Measurements from ENCODE around the gene ITGA6.

Gene ITGA6

GRCh38 chr2:172404824-172405223 is 22.6 kb upstream of the ITGA6 start (continued):
- TF ChIP-seq ZBTB6 (tag by site-specific recombination; IDR thresholded peaks at IDR 0.05) (no peak), ZBTB1 (tag by site-specific recombination; IDR thresholded peaks at IDR 0.05) (no peak), ZNF843 (tag by site-specific recombination; IDR thresholded peaks at IDR 0.05) (no peak), ZNF157 (tag by site-specific recombination; IDR thresholded peaks at IDR 0.05) (no peak), ZNF16 (tag by site-specific recombination; IDR thresholded peaks at IDR 0.05; ENCODE audit: low read depth) (no peak), ZNF580 (tag by site-specific recombination; IDR thresholded peaks at IDR 0.05) (no peak)

- no peak overlapping the region for H3K4me3 ChIP-seq (ENCODE audit: low read depth, low read length)
- ChIA-PET CTCF (no interaction called here), POLR2A (no interaction called here)
- no peaks in the 10 kb centered on the region for H3K4me1 ChIP-seq (ENCODE audit: control insufficient read depth, insufficient read depth, low read length)
- H3K36me3 ChIP-seq (ENCODE audit: control insufficient read depth in 2 of 2, insufficient read depth in 1 of 2, low read length in 2 of 2): no peaks in the 10 kb centered on the region
- TF ChIP-seq, protein P1, sequence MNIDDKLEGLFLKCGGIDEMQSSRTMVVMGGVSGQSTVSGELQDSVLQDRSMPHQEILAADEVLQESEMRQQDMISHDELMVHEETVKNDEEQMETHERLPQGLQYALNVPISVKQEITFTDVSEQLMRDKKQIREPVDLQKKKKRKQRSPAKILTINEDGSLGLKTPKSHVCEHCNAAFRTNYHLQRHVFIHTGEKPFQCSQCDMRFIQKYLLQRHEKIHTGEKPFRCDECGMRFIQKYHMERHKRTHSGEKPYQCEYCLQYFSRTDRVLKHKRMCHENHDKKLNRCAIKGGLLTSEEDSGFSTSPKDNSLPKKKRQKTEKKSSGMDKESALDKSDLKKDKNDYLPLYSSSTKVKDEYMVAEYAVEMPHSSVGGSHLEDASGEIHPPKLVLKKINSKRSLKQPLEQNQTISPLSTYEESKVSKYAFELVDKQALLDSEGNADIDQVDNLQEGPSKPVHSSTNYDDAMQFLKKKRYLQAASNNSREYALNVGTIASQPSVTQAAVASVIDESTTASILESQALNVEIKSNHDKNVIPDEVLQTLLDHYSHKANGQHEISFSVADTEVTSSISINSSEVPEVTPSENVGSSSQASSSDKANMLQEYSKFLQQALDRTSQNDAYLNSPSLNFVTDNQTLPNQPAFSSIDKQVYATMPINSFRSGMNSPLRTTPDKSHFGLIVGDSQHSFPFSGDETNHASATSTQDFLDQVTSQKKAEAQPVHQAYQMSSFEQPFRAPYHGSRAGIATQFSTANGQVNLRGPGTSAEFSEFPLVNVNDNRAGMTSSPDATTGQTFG (tag by site-specific recombination; IDR thresholded peaks at IDR 0.05; ENCODE audit: borderline replicate concordance): no peak
- peak; percentile 77 for TF ChIP-seq ZNF146 (tag by site-specific recombination; IDR thresholded peaks at IDR 0.05)
- no peak overlapping the region for H3K27ac ChIP-seq (ENCODE audit: extremely low read depth, low read depth, low read length)
- H3K9me3 ChIP-seq (ENCODE audit: control insufficient read depth, insufficient read depth, low read depth, low read length): no peaks in the 10 kb centered on the region
These were observed 21.7 kb upstream of the ITGA6 start for GRCh38 chr2:172405673-172406072.

- Histone ChIP-seq H3K4me1 (ENCODE audit: control insufficient read depth, insufficient read depth, low read length) (no peaks in the 10 kb centered on the region), H3K4me3 (ENCODE audit: low read depth, low read length) (no peak overlapping the region), H3K36me3 (ENCODE audit: control insufficient read depth in 2 of 2, insufficient read depth in 1 of 2, low read length in 2 of 2) (no peaks in the 10 kb centered on the region), H3K27ac (ENCODE audit: extremely low read depth, low read depth, low read length) (no peak overlapping the region), H3K9me3 (ENCODE audit: control insufficient read depth, insufficient read depth, low read depth, low read length) (no peaks in the 10 kb centered on the region)
- ChIA-PET CTCF (interaction anchor here (0.6 kb wide), 1 partner anchor 70 kb away, joined by 6 read pairs; no protein-coding TSS in a partner anchor), POLR2A (no interaction called here)
- peak; percentile 38; the same call in 1 of the 2 replicates for TF ChIP-seq PRDM1 (tag by site-specific recombination; IDR thresholded peaks at IDR 0.05)
- peak; percentile 74 for TF ChIP-seq PRDM10 (tag by site-specific recombination; IDR thresholded peaks at IDR 0.05)
- TF ChIP-seq ZNF473 (tag by site-specific recombination; IDR thresholded peaks at IDR 0.05): no peak
- 0 out of 2 replicates have a peak, but pooled peaks have one; percentile 28 for TF ChIP-seq SP7 (tag by site-specific recombination; IDR thresholded peaks at IDR 0.05)
These were observed 19.1 kb upstream of the ITGA6 start for GRCh38 chr2:172408143-172408766.

Measured in HEK293 (cell line).